Activated T-helper 17 cell treated with anti-CD3 and anti-CD28 coated beads, Interleukin-2, amount 50 U/mL, for 72 hours (primary cell): ENCODE measurements around the gene NRCAM. TPM values are rescaled to one million over a fixed set of nuclear protein-coding genes. Genes with fewer than 3 reads are reported as not detected.
"Not testable (repeated sequence)": the region's sequence is repeated elsewhere in the genome, so short reads cannot be mapped to it uniquely, and the experiment has no call there.

ENCODE experiments used
- ATAC-seq: fragments of 150-1000 bp; cut with Tn5 transposase; replicated peaks from 2 replicates; pipeline ENCODE4 v1.10.0; 2021; ENCODE audit warnings: mild to moderate bottlenecking, moderate library complexity
- H3K27ac Mint-ChIP-seq: one replicate; pipeline ENCODE4 v1.8.0; 2022; ENCODE audit warnings: mixed read lengths
- H3K27me3 Mint-ChIP-seq: one replicate; pipeline ENCODE4 v1.8.0; 2022; ENCODE audit warnings: mixed read lengths
- H3K36me3 Mint-ChIP-seq: one replicate; pipeline ENCODE4 v1.8.0; 2022; ENCODE audit warnings: low read depth, mild to moderate bottlenecking, mixed read lengths
- H3K4me1 Mint-ChIP-seq: one replicate; pipeline ENCODE4 v1.8.0; 2022; ENCODE audit warnings: mixed read lengths
- H3K4me3 Mint-ChIP-seq: one replicate; pipeline ENCODE4 v1.8.0; 2022; ENCODE audit warnings: mild to moderate bottlenecking, mixed read lengths
- H3K9me3 Mint-ChIP-seq: one replicate; pipeline ENCODE4 v1.8.0; 2022; ENCODE audit warnings: mixed read lengths
- total RNA-seq, 2 donors: library from RNA; stranded (reverse); gene quantifications; one replicate each; pipeline ENCODE4 v1.2.3, GENCODE V29; 2022

The NRCAM gene
- total RNA-seq, 2 donors from 2014 or later: not detected

DNA sequence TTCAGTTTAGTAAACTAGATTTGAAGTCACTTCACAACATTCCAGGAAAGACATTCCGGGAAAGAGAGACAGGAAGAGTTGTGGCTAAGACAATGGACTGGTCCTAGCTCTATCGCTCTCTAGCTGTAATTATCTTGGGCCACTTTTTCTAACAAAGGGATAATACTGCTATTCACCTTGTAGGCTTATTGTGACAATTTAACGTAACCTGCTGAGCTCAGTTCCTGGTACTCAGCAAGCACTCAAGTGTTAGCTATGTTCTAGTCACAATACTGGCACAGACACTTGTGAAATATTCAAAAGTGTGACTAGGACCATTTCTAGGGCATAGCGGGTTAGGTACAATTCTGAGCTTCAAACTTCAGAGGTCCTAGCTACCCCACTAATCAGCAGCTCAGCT lies 12.0 kb upstream of the NRCAM start:
- no peaks in the 10 kb centered on the region for H3K4me1 Mint-ChIP-seq
- peaks cover 19% of the 10 kb centered on the region for H3K36me3 Mint-ChIP-seq
- no peak overlapping the region for H3K4me3 Mint-ChIP-seq
- ATAC-seq: no peak
- H3K9me3 Mint-ChIP-seq: no peaks in the 10 kb centered on the region
- H3K27ac Mint-ChIP-seq: no peak overlapping the region
- peaks cover 3% of the 10 kb centered on the region for H3K27me3 Mint-ChIP-seq

DNA sequence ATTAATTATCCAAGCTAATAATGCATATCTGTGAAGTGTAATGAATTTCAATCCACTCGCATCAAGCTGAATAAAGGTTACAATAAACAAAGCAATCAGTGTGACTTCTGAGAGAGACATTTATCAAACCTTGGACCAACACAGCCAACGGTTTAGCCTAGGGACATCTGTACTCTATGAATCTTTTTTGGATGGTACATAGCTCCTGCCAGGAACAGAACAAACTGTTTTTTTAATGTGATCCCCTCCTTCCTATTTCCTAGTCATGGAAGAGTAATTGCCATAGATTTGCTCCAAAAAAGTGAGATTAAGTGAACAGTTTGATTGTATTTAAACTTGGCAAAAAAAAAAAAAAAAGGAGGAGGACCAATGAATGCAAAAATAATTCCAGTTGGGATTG lies 11.2 kb upstream of the NRCAM start:
- Mint-ChIP-seq H3K27me3 (peaks cover 7% of the 10 kb centered on the region), H3K4me1 (no peaks in the 10 kb centered on the region), H3K4me3 (no peak overlapping the region), H3K36me3 (peaks cover 10% of the 10 kb centered on the region), H3K27ac (no peak overlapping the region), H3K9me3 (no peaks in the 10 kb centered on the region)
- ATAC-seq: no peak

DNA sequence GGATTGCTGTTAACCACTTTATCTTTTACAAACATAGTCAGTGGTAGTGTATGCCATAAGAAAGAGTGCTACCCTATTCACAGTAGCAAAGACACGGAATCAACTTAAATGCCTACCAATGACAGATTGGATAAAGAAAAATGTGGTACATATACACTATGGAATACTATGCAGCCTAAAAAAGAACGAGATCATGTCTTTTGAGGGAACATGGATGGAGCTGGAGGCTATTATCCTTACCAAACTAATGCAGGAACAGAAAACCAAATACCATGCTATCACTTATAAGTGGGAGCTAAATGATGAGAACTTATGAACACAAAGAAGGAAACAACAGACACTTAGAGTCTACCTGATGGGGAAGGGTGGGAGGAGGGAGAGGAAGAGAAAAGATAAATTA lies 10.1 kb upstream of the NRCAM start:
- not testable (repeated sequence) for ATAC-seq, H3K4me1 Mint-ChIP-seq, H3K27me3 Mint-ChIP-seq, H3K27ac Mint-ChIP-seq, H3K4me3 Mint-ChIP-seq, H3K9me3 Mint-ChIP-seq, H3K36me3 Mint-ChIP-seq

DNA sequence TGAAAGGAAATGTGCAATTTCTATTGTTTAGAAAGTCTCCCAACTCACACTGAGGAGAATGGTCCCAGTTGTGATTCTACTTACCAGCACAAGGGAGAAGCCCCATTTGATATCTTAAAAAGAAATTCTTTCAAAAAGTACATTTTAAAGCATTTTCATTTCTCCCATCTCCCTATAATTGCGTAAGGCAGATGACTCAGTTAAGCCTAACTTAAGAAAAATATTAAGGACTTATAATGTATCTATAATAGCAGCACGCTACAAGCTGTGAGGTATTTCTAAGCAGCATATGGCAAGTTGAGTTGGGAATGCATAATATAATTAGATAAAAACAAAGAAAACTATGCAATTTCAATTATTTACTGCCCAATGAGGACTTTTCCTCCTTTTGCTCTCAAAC lies 8.5 kb upstream of the NRCAM start:
- no peak overlapping the region for H3K4me3 Mint-ChIP-seq
- no peaks in the 10 kb centered on the region for H3K4me1 Mint-ChIP-seq
- H3K27ac Mint-ChIP-seq: no peak overlapping the region
- no peak for ATAC-seq
- H3K27me3 Mint-ChIP-seq: peaks cover 17% of the 10 kb centered on the region
- H3K9me3 Mint-ChIP-seq: no peaks in the 10 kb centered on the region
- no peaks in the 10 kb centered on the region for H3K36me3 Mint-ChIP-seq

DNA sequence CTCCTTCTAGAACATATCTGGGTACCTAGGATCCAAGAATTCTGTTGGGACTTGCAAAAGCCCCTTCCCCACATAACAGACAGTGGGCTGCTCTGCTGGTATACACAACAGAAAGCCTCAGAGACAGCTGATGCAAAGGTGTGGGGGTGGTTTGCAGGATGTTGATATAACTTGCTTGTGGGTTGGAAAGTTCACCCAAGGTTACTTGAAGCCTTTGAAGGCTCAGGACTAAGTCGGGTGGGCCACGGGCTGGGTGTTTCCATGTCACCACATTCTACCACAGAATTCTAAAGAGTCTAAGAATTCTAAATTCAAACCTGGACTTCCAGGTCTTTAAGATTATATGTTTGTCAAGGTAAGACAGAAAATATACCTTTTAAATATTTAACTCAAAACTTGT lies 7.4 kb upstream of the NRCAM start:
- H3K36me3 Mint-ChIP-seq: no peaks in the 10 kb centered on the region
- H3K27ac Mint-ChIP-seq: no peak overlapping the region
- no peak for ATAC-seq
- H3K4me3 Mint-ChIP-seq: no peak overlapping the region
- H3K9me3 Mint-ChIP-seq: no peaks in the 10 kb centered on the region
- H3K27me3 Mint-ChIP-seq: peaks cover 24% of the 10 kb centered on the region
- no peaks in the 10 kb centered on the region for H3K4me1 Mint-ChIP-seq

DNA sequence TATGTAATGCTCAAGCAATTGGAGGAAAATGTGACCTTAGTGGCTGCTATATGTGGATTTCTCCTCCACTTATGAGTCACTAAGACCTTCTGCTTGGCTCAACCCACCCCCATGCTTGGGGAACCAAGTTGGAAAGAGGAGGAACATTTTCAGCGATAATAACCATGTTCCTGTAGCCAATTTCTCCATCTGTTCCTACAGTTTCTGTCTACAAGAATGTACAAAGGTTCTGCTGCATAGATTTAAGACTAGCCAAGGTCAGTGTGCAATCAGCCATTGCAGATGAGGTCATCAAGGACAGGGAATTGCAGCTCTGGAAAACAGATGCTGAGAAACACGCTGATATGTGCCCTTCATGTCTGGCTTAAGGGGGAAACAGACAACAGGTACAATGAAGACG lies 5.6 kb upstream of the NRCAM start:
- Mint-ChIP-seq H3K36me3 (no peaks in the 10 kb centered on the region), H3K9me3 (no peaks in the 10 kb centered on the region), H3K27me3 (peaks cover 38% of the 10 kb centered on the region), H3K27ac (no peak overlapping the region), H3K4me1 (no peaks in the 10 kb centered on the region), H3K4me3 (no peak overlapping the region)
- ATAC-seq: no peak

DNA sequence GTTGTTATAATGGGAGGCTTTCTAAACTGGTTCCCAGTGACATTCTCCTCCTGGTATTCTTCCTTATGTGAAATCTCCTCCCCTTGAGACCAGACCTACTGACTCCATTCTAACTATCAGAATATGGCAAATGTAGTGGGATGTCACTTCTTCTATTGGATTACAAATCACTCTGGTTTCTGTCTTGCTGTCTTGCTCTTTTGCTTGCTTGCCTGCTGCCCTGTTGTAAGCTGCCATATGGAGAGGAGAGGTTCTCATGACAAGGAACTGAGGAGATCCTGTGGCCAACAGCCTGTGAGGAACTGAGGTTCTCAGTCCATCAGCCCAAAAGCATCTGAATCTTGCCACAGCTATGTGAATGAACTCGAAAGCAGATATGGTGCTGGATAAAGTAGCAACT lies 4.7 kb upstream of the NRCAM start:
- no peak overlapping the region for H3K4me3 Mint-ChIP-seq
- H3K27me3 Mint-ChIP-seq: peaks cover 38% of the 10 kb centered on the region
- ATAC-seq: no peak
- H3K9me3 Mint-ChIP-seq: no peaks in the 10 kb centered on the region
- H3K27ac Mint-ChIP-seq: no peak overlapping the region
- H3K36me3 Mint-ChIP-seq: no peaks in the 10 kb centered on the region
- no peaks in the 10 kb centered on the region for H3K4me1 Mint-ChIP-seq

DNA sequence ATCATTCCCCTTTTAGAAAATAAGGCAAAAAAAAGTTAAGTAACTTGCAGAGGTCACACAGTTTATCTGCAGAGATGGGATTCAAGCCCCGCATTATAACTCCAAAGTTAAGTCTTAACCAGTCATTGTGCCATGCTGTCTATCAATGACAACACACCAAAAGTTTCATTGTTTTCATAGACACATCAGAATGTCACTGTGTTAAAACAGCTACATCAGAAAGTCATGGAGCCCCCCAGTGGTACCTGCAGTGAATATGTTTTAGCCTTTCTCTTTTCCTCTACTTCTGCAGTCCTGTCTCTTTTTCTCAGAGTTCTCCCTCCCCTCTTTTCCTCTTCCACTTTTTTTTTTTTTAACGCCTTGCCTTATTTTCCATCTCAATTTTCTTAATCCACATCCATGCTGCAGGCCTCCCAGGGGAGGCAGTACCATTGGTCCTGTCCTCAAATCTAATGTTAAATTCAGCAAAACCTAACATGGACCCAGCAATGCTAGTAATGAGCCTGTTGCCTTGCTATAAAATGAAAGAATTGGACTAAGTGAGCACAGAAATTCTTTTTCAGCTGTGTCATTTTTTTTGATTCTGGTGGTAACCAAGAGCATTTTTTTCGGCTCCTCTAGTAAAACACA lies 3.8 kb upstream of the NRCAM start:
- no peaks in the 10 kb centered on the region for H3K4me1 Mint-ChIP-seq
- peaks cover 38% of the 10 kb centered on the region for H3K27me3 Mint-ChIP-seq
- no peak for ATAC-seq
- no peak overlapping the region for H3K27ac Mint-ChIP-seq
- H3K4me3 Mint-ChIP-seq: no peak overlapping the region
- H3K36me3 Mint-ChIP-seq: no peaks in the 10 kb centered on the region
- no peaks in the 10 kb centered on the region for H3K9me3 Mint-ChIP-seq

DNA sequence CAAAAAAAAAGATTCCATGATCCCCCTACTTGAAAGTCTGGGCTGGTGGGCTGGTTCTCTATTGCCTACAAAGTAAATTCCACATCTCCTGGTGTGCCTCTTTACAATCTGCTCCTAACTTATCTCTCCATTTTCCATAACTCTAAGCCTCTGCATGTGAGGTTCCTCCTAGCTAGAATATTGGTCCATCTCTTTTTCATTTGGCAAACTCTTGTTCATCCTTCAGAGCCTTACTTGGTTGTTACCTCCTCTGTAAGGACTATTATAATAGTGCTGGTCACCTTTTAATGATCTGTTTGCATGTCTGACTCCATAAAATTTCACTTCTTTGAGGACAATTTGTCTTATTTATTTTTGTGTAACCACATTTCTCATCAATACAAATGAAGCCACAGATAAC lies 1.6 kb upstream of the NRCAM start:
- no peak overlapping the region for H3K27ac Mint-ChIP-seq
- H3K4me1 Mint-ChIP-seq: no peaks in the 10 kb centered on the region
- no peak for ATAC-seq
- H3K9me3 Mint-ChIP-seq: no peaks in the 10 kb centered on the region
- peaks cover 50% of the 10 kb centered on the region for H3K27me3 Mint-ChIP-seq
- peak overlapping the region; percentile 2 for H3K4me3 Mint-ChIP-seq
- H3K36me3 Mint-ChIP-seq: no peaks in the 10 kb centered on the region

DNA sequence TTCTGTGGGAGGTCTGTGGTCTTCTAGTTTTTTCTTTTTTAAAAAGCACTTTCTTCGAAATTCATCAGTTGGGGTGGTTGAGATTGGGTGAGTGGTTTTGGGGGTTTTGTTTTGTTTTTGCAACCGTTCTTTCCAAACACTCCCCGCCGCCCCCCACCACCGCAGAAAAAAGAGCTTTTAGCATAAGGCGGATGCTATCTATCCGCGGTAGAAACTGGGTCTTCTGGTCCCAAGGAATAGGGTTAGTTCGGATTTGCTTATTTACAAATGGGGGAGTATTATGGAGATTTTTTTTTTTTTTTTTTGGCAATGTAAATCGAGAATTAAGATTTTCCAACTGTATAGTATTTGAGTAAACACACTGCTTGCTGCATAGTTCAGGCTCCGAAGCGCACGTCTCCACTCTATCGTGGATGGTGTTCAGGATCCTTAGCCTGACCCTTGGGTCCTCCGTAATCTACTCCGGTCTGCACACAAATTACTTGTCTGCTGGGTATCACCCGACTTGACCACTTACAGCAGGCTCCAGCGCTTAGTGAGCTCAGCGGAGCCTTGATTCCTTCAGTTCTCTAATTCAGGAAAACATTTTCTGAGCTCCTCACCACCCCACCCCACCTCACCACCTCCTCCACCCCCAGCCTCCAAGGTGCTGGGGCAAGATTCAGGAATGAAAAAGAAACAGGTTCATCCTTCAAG lies 757 bp upstream of the NRCAM start:
- no peak for ATAC-seq
- Mint-ChIP-seq H3K27me3 (peaks cover 50% of the 10 kb centered on the region), H3K27ac (no peak overlapping the region), H3K9me3 (no peaks in the 10 kb centered on the region), H3K36me3 (no peaks in the 10 kb centered on the region), H3K4me1 (no peaks in the 10 kb centered on the region), H3K4me3 (peak overlapping the region; percentile 2)

DNA sequence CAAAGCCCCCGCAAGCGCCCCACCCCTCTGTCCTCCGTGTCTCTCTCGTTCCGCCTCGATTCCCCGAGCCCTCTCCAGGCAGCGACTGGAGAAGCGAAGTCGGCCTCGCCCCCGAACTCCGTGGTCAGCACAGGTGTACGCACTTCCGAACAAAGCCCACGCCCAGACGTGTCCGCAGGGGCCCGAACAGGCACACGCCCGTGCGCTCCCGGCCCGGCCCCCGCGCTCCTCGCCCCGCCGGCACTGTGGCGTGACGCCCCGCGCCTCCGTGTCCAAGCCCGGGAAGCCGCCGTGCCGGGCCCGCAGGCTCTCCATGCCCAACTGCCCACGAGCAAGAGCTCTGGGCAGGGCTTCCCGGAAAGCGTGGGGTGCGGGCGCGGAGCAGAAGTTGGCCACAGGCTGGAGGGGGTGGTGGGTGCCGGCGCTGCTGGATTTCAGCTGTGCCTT lies 662 bp downstream of the NRCAM start:
- no peaks in the 10 kb centered on the region for H3K9me3 Mint-ChIP-seq
- no peaks in the 10 kb centered on the region for H3K36me3 Mint-ChIP-seq
- H3K4me3 Mint-ChIP-seq: no peak overlapping the region
- H3K27me3 Mint-ChIP-seq: peaks cover 53% of the 10 kb centered on the region
- H3K4me1 Mint-ChIP-seq: no peaks in the 10 kb centered on the region
- H3K27ac Mint-ChIP-seq: no peak overlapping the region
- no peak for ATAC-seq

DNA sequence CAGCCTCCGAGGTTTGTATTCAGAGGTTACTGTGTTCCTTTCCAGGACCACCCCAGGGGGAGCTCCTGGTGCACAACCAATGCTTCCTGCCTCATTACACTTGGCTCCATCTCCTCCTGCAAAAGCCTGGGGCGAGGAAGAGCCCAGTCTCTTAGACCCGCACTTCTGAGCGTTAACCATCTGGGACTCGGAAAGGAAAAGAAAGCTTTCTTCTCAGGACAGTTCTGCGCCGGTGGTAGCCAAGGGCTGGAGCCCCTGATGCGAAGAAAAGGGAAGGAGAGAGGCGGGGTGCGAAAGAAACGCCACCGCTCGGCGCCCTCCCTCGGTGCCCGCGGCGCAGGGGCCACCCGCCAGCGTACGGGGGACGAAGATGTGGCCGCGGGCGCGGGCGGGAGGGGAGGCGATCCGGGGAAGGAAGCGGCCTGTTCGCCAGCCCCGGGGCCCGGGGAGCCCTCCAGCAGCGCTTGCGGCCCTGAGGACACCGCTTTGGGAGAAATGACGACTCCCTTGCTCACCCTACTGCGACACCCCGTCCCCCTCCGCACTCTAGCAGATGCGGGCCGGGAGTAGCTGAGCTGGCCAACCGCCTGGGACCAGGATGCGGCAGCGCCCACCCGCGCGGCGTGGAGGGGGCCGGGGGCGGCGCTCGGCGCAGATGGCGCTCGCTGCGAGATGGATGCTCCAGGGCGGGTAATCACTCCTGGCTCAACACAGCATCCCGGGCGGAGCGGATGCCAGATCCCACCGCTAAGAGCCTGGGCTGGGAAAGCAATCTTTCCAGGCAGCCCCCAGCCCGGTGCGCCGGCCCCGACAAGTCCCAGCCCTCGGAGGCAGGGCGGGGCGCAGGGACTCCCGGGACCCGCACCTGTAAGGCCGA lies 1.3 kb downstream of the NRCAM start:
- Mint-ChIP-seq H3K4me1 (no peaks in the 10 kb centered on the region), H3K27ac (no peak overlapping the region), H3K4me3 (peak overlapping the region; percentile 40), H3K27me3 (peaks cover 54% of the 10 kb centered on the region), H3K36me3 (no peaks in the 10 kb centered on the region), H3K9me3 (no peaks in the 10 kb centered on the region)
- ATAC-seq: peak; percentile 16

DNA sequence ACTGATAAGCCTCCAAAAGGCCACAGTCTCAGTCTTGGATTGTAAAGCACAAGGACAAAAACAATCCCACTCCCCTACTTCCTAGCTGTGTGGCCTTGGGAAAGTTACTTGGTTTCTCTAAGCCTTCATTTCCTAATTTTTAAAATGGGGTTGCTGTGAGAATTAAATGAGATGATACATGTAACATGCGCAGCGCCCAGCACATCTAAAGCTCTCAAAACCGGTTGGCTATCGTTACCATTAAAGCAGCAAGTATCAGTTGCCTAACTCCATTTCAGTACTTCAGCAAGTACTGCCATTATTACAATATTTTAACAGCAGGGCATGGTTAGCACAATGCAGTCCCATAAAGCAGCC lies 1.9 kb downstream of the NRCAM start:
- H3K27me3 Mint-ChIP-seq: peaks cover 50% of the 10 kb centered on the region
- peak overlapping the region; percentile 40 for H3K4me3 Mint-ChIP-seq
- no peaks in the 10 kb centered on the region for H3K9me3 Mint-ChIP-seq
- no peak for ATAC-seq
- H3K27ac Mint-ChIP-seq: no peak overlapping the region
- H3K36me3 Mint-ChIP-seq: no peaks in the 10 kb centered on the region
- H3K4me1 Mint-ChIP-seq: no peaks in the 10 kb centered on the region

DNA sequence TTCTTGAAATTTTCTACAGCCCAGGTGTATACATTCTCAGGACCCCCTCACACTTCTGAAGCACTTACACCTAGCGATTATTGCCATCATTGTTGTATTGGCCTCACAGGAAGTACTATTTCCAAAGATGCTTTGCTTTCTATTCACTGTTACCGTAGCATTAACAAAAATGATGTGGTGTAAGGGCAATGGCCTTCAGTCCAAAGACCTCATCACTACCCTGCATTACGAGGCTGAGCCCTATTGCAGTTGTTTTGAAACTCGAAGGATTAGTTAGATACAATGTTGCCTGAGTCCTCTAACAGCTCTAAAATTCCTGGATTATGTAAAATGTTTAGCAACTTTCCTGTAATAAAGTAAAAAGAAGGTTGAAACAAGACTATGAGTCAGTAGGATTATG lies 2.9 kb downstream of the NRCAM start:
- no peaks in the 10 kb centered on the region for H3K36me3 Mint-ChIP-seq
- ATAC-seq: no peak
- H3K27me3 Mint-ChIP-seq: peaks cover 48% of the 10 kb centered on the region
- no peaks in the 10 kb centered on the region for H3K4me1 Mint-ChIP-seq
- H3K27ac Mint-ChIP-seq: no peak overlapping the region
- no peaks in the 10 kb centered on the region for H3K9me3 Mint-ChIP-seq
- H3K4me3 Mint-ChIP-seq: no peak overlapping the region

DNA sequence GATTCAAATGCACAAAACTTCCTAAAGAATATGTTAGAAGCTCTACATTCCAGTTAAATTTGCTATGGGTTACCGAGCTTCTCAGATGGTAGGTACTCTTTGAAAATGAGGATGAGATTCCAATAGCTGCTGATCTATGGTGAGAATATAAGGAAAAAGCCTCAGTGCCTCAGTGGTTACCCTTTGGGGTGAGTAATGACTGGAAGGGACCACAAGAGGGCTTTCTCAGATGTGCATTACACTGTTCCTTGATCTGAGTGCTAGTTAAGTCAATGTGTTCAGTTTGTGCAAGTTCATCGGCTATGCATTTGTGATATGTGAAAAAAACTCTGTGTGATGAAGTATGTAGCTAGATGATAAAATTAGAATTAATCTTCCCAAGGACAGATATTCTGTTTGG lies 3.5 kb downstream of the NRCAM start:
- H3K9me3 Mint-ChIP-seq: no peaks in the 10 kb centered on the region
- H3K36me3 Mint-ChIP-seq: no peaks in the 10 kb centered on the region
- H3K27ac Mint-ChIP-seq: no peak overlapping the region
- H3K4me1 Mint-ChIP-seq: no peaks in the 10 kb centered on the region
- no peak overlapping the region for H3K4me3 Mint-ChIP-seq
- peaks cover 45% of the 10 kb centered on the region for H3K27me3 Mint-ChIP-seq
- ATAC-seq: no peak
